PC-9 (cell line): Measurements from ENCODE around the gene EFNA2.

Experiments used
- CTCF ChIP-seq: fragments of 200-600 bp; sonication (generic); conservative IDR thresholded peaks from 2 replicates; pipeline ENCODE4 v1.6.1; 2017; ENCODE audit warnings: mixed run types, antibody characterized with exemption, mild to moderate bottlenecking, moderate library complexity
- EZH2 ChIP-seq: fragments of 200-600 bp; sonication (generic); IDR thresholded peaks from 2 replicates; pipeline ENCODE4 v1.8.0; 2017; ENCODE audit warnings: antibody characterized with exemption, low read depth

- TF ChIP-seq CTCF: no peak
- no peak for TF ChIP-seq EZH2
Observed at GRCh38 chr19:1308718-1309117, 23.0 kb downstream of the EFNA2 start.
